Amygdala (tissue), 56 donors: ENCODE measurements around the gene PPP1R3D.
"Not testable (repeated sequence)": the region's sequence is repeated elsewhere in the genome, so short reads cannot be mapped to it uniquely, and the experiment has no call there.

Experiments used
- DNase-seq, 56 donors: peaks; one replicate each; lab custom pipeline; 2025; lab: John Stamatoyannopoulos, UW

PPP1R3D gene

DNA sequence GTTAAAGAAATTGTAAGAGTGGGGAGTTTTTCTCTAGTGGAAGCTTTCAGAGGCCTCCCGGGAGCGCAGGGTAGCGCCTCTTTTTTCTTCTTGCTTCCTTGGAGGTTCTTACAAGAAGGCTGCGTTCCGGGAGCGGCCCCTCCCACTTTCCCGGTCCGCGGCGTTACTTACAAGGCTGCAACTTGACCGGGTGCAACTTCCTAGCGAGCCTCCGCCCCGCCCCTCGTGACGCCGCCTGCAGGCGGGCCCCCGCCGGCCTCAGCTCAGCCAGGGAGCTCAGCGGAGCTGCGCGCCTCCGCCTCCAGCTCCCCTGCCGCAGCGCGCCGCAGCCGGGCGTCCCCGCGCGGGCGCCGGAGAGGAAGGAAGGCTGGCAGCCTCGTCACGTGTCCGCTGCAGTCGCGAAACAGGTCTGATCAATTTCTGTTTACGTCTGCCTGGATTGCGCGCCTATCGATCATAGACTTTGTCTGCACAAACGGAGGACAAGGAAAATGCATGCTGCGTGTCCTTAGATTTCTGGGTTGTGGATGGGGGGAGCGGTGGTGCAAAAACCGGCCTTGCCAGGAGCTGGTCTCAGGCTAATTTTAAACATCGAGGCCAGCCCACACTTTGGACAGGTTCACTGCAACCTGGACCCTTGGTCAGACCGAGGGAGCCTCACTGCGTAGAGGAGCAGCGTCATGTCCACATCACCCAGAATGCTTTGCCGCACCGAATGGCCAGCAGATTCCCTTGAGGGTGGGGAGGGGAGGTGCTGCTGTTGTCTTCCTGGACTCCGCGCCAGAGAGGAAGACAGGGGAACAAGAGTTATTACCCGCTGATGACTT is at the start of gene PPP1R3D, which contains the start of gene FAM217B:
Gene PPP1R3D (minus strand): TSS at position 177 of the 827 bp plus-strand sequence. CDS start 374 bp downstream, outside the sequence.
Gene FAM217B (plus strand): TSS at position 261 of the 827 bp plus-strand sequence. CDS start 3,555 bp downstream, outside the sequence.
- peak in 55 of 56 donors; percentile 56 to 95 (median 89) for DNase-seq

DNA sequence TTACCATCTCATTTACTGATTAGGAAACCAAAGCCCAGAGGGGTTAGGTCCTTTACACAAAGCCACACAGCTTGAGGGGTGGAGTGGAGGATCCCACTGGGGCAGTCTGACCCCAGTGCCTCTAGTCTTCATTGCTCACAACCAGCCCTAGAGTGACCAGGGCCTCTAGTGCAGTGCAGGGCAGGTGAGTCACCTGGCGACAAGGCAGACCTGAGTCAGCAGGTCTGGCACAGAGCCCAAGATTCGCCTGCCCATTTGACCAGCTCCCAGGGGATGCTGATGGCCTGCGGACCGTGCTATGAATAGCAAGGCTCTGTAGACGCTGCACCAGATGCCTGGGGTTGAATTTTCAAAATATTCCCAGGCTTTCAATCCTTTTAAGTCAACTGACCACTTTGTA is 48.0 kb upstream of the PPP1R3D start:
- DNase-seq, result no peak

DNA sequence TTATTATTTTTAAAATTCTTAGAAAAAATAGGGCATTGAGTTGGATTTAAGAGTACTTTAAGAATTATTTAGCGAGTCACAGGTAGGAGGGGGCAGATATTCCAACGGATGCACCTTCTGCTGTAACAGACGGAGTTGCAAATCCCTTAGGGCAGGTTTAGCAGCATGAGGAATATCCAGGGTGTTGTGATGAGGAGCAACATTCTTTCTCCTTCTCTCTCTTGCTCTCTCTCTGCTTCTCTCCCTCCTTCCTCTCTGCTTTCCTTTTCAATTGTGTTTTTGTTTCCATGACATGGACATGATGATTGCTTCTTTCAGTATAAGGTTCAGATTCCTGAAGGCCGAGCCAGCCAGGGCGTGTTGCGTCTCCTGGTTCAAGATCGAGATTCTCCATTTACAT is 47.0 kb upstream of the PPP1R3D start:
- DNase-seq, result no peak

GRCh38 chr20:59985864-59986263 is 45.8 kb upstream of the PPP1R3D start:
- no peak for DNase-seq

DNA sequence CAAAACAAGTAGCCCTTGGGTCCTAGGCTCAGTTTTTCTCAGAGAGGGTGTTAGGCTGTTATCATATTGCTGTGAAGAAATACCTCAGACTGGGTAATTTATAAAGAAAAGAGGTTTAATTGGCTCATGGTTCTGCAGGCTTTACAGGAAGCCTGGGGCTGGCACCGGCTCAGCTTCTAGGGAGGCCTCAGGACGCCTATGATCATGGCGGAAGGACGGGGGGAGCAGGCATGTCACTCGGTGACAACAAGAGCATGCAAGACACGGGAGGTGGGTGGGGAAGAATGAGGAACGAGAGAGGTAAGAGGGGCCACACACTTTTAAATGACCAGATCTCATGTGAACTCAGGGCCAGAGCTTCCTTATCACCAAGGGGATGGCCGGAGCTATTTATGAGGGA is 45.1 kb upstream of the PPP1R3D start:
- DNase-seq, result no peak

- DNase-seq, result no peak
Measured at GRCh38 chr20:59984541-59984940, 44.4 kb upstream of the PPP1R3D start.

DNA sequence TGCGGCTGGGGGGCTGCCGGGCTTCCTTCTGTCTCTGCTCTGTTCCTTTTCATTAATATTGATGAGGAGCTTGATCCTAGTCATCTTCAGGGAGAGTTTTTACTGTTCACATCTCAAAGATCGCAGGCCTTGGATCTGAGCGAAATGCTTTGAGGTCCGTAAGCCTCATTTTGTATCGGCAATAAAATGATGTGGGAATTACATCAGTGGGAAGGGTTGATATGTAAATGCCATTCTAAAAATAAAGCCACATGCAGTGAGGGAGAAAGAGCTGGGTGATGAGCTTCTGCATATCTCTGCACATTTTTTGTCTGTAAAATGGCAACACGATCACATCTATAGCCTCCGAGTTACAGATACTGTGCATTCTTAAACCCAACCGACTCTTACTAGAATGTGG is 43.0 kb upstream of the PPP1R3D start:
- DNase-seq, result no peak

GRCh38 chr20:59977086-59977485 is 37.0 kb upstream of the PPP1R3D start:
- DNase-seq, result peak in 23 of 56 donors; percentile 12 to 66 (median 33)

DNA sequence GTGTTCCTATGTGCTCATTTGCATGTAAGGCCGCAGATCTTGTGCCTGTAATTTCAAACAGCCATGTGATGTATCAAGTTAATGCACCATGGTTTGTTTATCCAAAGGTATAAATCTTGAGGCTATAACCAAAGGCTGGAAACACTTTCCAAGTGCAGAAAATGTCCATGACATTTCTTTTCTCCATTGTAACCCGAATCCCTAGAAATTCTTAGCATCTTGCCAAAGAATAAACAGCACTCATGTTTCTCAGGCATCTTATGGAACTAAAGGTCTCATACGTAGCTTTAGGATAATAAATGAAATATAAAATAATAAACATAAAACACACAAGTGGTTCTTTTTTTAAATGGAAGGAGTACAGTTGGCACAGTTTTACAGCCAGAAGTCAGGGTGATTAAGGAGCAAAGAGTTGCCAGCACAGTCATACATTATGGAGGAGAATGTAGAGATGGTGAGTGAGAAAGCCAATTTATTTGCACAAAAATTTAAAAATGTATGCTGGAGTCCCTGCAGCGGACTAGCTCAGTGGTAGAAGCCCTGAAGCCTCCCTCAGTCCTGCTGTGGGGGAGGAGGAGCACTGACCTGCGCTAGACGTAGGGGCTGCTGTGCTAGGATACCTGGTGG is 36.2 kb upstream of the PPP1R3D start:
- DNase-seq, result no peak

DNA sequence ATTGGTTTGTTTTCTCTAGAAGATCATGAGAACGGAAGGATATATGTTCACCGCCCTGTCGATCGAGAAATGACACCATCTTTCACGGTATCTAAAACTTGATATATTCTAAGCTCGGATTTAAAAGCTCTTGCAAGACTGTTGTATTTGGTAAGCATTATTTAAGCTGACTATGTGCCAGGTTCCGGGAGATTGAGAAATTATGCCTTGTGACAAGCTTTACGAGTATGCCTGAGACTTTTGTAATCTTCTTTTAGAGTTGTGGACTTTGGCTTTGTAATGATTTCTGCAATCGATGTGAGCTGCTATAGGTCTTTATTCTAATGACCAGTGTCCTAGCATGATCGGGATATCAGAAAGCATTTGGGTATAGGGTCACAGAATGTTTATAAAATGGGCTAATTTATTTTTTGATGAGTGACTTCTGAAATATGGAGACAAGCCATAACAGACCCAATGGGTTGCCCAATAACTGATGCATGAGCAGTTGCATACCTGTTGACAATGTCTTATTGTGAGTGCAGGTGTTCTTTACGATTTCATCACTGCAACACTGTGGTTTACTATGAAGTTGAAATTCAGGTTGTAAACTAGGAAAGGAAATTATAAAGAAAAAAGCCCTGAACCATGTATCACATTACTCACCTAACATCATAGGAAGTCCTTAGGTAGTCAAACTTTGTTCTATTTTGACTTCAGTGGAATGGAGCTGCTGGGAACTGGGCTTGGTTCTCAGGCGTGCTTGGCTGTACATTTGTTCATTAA is 32.1 kb upstream of the PPP1R3D start:
- no peak for DNase-seq

- DNase-seq, result no peak
Measured at GRCh38 chr20:59971428-59971827, 31.3 kb upstream of the PPP1R3D start.

- peak in 12 of 56 donors; percentile 8 to 72 (median 40) for DNase-seq
Measured at GRCh38 chr20:59966428-59966827, 26.3 kb upstream of the PPP1R3D start.

DNA sequence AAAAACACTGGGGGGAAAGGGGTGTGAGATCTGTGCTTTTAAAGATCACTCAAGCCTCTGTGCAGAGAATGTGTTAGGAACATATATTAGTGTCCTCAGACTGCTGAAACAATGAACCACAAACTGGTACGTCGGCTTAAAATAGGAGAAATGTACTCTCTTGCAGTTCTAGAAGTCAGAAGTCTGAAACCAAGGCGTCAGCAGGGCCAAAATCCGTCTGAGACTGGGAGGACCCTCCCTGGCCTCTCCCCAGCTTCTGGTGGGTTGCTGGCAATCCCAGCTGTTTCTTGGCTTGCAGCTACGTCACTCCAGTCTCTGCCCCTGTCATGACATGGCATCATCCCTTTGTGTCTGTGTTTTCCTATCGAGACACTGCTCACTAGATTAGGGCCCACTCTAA is 22.1 kb upstream of the PPP1R3D start:
- DNase-seq, result no peak

- no peak for DNase-seq
Measured at GRCh38 chr20:59961423-59961822, 21.3 kb upstream of the PPP1R3D start.

DNA sequence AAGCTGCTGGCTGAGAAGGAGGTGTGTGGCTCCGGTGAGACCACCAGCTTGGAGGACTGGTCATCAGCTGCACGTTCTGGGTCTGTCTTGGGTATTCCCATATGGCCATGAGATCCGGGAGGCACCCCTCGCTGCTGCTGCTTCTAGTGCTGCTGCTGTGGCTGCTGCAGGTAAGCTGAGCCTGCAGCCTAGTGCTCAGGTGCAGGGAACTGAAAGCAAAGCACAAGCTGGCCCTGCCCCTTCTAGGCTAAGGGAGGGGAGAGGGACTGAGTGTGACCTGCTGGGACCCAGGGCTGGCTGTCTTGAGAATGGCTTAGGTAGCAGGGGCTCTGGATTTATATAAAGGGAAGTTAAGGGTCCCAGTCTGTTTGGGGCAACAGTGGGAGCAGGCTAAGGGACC is 18.5 kb upstream of the PPP1R3D start:
- DNase-seq, result no peak

DNA sequence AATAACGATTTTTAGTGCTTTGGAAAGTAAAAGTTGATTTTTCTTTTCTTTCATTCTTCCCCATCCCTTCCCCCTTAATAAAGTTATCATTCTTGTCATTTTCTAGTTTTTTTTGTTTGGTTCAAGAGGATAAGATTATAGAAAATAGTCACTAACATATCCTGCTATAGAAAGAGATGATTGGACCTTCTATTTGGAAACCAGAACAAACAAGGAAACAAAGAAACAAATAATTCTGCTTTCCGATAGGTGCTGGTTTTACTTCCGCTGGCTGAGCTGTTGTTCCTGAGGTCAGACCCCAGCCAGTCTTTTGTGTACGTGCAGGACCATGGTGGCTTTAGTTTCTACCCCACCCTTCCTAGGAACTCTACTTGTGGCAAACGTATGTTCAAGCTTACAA is 18.0 kb upstream of the PPP1R3D start, which contains the start of gene CDH26:
Gene CDH26 (plus strand): TSS at position 301 of the 400 bp plus-strand sequence. CDS start 304 bp downstream, outside the sequence.
- DNase-seq, result no peak

- not testable (repeated sequence) for DNase-seq
Measured at GRCh38 chr20:59957568-59957967, 17.5 kb upstream of the PPP1R3D start.

DNA sequence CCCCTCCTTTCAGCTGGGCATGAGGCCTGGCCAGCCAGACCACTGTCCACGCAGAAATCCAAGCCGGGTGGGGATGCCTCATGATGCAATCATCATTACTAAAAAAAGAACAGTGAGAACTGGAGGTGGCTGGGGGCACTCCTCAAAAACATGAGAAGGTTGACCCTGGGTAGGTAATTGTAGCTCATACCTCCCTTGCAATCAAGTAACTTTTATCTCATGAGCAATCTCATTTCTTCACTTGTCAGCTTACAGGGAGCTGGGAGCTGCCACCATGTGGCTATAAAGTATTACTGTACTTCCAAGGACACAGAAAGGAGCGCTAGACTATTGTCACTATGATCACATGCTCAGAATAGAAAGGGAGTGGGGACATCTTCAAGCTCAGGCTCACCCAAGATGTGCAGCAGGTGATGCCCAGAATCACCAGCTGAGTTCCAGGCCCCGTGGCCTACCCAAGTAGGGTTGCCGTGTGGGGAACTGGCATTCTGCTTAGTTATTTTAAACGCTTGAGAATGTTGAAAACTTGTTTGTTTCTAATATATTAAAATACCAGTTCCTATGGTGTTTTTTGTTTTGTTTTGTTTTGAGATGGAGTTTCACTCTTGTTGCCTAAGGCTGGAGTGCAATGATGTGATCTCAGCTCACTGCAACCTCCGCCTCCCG is 15.2 kb upstream of the PPP1R3D start:
- peak in 7 of 56 donors; percentile 11 to 45 (median 29) for DNase-seq

- no peak for DNase-seq
Measured at GRCh38 chr20:59954718-59955117, 14.6 kb upstream of the PPP1R3D start.

DNA sequence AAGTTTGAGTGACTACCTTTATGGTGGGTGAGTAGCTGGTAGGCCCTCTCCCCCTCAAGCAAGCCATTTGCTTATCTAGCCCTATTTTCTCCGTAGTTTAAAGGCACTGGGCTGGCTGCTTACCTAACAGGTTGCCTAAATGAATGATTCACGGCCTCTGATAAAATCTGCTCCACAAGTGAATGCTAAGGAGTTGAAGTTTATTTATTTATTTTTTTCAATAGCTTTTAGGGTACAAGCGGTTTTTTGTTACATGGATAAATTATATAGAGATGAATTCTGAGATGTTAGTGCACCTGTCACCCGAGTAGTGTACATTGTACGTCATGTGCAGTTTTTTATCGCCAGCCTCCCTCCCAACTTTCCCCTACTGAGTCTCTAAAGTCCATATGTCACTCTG is 9.8 kb upstream of the PPP1R3D start:
- DNase-seq, result no peak
